Inflammatory macrophage (primary cell): ENCODE measurements around the gene FALEC.
"Not testable (repeated sequence)": the region's sequence is repeated elsewhere in the genome, so short reads cannot be mapped to it uniquely, and the experiment has no call there.

Experiments
- DNase-seq, 2 donors: peaks; one replicate each; pipeline ENCODE4 v3.0.0-alpha.2; 2020 to 2022

FALEC gene

DNA sequence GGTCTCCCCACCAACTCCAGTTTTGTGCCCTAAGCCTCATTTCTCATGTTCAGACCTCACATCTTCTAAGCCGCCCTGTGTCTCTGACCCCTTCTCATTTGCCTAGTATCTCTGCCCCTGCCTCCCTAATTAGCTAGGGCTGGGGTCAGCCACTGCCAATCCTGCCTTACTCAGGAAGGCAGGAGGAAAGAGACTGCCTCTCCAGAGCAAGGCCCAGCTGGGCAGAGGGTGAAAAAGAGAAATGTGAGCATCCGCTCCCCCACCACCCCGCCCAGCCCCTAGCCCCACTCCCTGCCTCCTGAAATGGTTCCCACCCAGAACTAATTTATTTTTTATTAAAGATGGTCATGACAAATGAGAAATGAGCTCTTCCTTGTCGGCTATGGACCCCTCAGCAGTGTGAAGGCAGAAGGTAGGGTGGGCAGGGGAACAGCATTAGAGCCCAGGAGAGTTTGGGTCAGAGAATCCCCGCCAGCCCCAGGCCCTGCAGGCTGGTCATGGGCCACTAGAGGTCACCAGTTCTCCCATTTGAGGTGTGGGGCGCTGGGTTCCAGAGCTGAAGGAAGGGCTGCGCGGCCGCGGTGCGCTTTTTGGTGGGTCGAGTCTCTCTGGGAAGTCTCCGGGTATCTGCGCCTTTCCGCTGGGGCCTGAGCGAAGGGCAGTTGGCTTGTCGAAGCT lies 45.2 kb downstream of the FALEC start:
- DNase-seq = peak; percentile 78 to 81

DNA sequence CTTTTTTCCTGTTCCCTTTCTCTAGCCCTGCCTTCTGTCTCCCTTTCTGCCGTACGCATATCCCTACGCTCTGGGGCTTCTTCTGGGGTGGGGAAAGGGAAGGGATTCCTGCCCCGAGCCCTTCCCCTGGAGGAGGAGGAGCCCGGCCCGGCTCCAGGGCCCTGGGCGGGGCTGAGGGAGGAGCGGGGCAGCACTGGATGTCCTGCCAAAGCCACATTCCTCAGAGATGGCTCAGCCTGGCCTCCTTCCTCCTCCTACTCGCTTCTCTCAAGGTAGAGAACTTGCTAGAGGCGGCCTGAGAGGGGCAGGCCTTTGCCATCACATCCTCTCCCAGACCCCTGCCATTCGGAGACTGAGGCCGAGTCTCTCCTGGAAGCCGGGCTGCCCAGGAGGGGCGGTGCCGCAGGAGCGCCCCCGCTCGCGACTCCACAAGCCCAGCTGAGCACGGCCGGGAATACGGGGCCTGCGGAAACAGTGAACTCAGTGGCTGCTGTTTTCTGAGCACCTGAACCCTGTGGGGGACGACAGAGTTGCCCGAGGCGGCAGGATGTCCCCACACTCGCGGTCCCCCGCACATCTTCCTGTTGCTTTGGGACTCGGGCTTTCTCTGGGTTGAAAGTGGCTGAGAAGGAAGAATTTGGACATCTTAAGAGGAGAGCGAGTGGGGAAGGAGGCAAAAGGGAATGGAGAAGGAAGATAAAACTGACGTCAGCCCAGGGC lies 45.9 kb downstream of the FALEC start:
- DNase-seq = peak; percentile 86 to 88

DNA sequence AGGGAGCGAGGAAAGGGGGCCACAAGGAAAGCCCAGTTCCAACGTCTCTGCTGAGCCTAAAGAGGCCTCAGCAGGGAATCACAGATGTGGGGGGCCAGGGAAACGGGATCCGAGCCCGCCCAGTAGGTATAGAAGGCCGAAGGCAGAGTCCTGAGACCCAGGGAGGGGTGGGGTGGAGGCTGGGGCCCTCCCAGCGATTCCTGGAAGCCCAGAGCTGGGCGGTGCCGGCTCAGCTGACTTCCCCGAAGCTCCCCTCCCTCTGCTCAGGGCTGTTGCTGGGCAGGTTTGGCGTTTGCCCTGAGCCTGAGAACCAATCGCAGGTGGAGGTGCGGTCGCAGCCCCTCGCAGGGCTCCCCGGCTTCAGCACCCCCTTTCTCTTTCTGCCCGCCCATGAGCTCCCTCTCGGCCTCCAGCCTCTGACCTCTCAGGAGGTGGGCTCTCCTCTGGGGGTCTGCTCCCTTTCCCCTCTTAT lies 46.5 kb downstream of the FALEC start:
- peak; percentile 73 to 81 for DNase-seq

DNA sequence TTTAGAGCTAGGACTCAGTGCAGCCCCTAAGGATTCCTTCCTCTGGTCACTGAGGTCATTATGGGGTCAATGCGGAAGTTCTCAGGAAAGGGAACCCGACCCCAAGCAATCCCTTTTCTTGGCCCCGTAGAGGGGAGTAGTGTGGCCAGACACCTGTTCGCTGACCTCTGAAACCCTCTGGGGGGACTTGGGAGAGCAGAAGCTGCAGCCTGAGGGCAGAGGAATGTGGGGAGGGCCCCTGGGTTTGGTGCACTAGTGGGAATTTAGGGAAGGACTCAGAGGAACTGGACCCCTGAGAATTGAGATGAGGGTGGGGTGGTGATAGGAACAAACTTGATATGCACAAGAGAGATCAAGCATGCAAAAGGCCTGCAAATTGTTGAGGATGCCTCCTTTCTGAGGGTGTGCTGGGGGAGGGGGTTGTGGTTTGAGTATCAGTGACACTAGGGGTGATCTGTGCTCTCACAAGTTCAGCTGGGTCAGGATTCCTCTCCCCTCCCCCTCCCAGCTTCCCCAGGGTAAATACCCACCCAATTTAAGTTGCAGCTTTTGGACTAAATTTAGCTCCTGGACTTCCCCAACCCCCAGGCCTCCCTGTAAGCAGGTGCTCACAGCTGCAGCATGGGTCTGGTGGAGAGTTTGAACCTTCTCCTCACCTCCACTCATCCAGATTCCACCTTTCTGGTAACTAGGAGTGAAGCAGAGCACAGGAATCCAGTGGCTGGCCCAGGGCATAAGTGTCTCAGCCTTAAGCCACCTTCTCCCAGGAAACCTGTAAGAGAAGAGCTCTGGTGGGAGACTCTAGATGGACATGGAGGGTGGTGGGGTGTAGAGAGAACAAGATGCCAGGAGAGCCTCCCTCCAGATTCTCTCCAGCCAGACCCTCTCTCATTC lies 47.1 kb downstream of the FALEC start:
- DNase-seq = no peak

DNA sequence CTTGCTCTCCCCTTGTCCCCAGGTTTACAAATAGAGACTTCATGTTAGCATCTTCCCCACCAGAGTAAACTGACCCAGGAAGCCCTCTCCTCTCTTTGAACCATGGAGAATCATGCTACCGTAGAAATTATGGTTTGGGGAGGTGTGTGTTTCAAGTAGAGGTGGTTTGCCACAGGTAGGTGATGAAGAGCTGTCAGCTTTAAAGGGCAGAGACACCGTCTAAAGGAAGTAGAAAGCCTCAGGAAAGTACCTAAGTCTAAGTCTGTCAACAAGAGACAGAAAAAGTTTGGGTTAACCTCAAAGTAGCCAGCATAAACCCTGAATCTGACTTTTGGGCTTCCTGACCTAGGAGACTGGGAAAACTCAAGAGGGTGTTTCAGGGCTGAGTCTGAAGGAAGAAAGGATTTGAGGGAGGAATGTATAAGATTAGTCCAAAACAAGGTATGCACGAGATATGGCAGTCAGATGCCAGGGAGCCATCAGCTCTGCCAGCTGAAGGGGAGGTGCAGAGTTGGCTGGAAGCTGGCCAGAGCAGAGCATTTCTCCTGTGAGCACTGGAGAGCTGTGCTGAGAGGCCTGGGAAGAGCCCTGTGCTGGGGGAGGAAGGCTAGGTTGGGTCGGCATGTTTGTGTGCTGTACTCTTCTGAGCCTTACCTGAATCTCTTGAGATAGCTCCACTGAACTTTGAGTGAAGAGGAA lies 47.9 kb downstream of the FALEC start:
- DNase-seq = no peak

DNA sequence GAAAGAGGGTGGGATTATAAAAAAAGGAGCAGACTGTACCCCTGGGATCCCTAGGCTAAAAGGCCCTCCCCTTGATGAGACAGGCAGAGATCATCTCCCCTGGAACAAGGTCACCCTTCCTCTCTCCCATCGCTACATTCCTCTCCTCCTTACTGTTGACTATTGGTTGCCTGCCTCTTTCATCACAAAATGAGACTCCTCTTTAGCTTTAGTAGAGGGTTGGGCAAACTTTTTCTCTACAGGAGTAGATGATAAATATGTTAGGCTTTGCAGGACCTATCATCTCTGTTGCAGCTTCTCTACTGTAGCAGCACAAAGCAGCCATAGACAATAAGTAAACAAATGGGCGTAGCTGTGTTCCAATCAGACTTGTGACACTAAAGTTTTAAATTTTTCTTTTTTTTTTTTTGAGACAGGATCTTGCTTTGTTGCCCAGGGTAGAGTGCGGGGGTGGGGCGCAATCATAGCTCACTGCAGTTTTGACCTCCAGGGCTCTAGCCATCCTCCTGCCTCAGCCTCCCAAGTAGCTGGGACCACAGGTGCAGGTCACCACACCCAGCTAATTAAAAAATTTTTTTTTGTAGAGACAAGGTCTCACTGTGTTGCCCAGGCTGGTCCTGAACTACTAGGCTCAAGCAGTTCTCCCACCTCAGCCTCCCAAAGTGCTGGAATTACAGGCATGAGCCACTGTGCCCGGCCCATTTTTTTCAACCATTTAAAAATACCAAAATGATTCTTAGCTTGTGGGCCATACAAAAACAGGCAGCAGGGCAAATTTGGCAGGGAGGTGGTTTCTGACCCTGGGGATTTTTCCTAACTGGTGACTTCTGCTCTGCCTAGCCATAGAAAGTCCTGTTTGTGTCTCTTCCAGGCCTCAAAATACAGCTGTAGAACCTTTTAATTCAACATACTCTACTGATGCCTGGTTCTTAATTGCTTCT lies 48.8 kb downstream of the FALEC start:
- DNase-seq = no peak

DNA sequence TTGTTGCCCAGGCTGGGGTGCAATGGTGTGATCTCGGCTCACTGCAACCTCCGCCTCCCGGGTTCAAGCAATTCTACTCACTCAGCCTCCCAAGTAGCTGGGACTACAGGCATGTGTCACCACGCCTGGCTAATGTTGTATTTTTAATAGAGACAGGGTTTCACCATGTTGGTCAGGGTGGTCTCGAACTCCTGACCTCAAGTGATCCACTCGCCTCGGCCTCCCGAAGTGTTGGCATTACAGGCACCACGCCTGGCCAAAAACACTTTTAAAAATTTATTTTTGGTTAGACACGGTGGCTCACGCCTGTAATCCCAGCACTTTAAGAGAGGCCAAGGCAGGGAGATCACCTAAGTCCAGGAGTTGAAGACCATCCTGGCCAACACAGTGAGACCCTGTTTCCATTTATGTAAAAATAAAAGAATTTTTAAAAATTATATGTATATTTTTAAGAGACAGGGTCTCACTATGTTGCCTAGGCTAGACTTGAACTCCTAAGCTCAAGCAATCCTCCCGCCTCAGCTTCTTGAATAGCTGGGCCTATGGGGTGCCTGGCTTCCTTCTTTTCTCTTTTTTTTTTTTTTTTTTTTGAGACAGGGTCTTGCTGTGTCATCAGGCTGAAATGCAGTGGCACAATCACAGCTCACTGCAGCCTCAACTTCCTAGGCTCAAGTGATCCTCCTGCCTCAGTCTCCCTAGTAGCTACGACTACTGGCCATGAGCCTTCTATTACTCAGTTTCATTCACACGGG lies 49.9 kb downstream of the FALEC start:
- DNase-seq = not testable (repeated sequence)

DNA sequence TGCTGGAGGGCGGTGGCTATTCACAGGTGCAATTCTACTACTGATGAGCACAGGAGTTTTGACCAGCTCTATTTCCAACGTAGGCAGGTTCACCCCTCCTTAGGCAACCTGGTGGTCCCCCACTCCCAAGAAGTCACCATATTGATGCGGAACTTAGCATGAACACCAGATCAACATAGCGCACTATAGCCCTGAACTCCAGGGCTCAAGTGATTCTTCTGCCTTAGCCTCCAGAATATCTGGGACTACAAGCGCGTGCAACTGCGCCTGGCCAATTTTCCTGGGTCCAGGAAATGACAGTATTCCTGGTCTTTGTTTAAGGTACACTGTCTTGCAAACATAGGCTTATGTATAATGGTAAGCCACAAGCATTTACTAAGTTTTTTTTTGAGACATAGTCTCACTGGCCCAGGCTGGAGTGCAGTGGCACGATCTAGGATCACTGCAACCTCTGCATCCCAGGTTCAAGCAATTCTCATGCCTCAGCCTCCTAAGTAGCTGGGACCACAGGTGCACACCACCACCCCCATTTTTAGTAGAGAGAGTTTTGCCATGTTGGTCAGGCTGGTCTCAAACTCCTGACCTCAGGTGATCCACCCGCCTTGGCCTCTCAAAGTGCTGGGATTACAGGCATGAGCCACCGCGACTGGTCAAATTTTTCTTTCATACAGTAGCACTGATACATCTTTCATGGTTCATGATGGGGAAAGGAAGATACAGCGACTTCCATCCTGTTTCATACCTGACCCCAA lies 51.2 kb downstream of the FALEC start:
- no peak for DNase-seq

DNA sequence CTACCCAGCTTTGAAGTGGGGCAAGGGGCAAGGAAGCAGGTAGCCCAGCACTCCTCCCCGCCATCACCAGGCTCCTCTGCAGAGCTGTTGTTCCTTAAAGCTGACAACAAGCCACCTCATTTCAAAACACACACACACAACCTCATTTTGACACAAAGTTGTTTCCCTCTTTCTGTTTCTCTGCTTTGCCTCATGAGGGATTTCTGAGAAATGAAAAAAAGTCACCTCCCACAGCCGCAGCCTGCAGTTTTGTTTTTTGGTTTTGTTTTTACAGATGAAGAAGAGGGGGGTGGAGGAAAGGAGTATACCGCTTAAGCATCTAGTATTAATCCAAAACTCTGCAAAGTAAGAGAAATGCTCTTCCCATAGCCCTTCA lies 51.8 kb downstream of the FALEC start:
- peak; percentile 80 to 88 for DNase-seq

DNA sequence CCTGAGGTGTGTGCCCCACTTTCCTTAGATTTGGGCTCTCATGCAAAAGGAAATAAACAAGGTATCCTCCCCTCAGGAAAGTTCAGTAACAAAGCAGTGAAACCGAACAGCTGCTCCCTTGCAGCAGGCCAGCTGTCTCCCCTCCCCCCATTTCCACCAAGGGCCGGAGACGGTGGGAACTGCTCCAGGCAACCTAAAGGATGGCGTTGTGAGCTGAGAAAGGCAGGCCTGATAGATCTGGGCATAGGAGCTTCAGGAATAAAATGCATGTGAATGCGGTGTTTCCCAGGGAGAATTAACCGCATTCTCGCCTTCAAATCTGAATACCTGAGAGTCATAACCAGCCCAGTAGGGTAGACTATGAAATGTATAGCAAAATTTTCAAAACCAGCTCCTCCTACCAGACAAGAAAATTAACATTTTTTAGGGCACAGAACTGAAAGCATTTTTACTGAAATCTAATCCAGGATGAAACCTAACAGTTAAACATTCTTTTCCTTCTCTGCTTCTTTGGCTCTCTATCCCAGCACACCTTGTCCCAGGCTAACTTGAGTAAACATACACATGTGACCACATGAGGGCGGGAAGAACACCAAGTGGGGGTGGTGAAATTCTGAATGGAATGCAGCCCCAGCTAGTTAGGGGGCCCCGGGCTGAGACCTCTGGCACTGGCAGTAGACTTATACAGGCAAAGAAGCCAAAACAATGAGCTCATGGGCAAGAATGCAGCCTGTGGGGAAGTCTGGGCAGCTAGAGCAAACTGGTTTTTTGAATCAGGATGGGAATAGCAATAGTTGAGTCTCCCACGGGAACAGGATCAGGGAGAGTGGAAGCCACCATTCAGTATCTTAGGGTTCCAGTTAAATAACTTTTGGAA lies 52.4 kb downstream of the FALEC start:
- peak in 1 of 2 donors; percentile 27 for DNase-seq

DNA sequence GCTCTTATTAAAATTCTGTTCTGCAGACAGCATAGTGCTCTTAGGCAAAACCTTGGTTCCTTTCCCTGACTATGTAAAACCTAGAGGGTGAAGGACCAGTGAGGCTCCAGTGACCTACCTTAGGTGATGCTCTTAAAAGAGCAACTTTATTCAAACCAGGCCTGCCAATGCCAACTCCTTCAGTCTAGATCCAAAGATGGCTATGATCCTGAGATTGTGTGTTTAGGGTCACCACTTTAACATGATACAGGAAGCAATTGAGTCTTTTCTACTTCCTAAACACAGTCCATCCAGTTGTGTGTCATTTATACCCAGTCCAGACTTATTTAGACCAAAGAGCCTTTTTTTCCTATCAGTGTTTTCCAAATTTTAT lies 53.0 kb downstream of the FALEC start:
- no peak for DNase-seq

DNA sequence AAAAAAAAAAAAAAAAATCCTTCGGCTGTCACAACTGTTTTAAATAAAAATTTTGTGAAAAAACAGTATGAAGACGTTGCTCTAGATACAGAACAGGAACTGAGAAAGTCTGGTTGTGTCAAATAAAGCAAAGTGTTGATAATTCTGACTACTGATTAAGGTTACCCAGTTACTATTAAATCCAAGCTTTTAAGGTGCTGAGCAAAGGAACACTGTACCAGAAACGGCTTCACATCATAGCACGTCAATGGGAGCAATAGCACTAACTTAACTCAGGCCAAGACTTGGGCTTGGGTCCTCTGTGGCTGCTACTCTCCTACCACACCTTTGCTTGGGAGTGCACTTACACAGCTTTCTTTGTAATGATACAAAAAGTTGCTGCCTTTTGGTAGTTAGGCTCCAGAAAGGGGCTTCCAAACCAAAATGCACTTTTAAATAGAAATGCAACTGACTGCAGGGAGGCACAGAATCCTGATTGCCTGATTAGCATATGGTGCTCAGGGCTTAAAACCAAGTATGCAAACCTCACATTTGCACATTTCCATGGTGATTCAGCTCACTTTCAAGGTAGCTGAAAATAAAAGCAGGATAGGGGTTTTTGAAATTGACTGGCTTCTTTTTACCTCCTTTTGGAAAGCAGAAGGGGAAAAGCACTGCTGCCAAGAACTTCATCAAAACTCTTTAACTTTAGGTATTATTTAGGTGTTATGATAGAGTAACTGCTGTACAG lies 57.5 kb downstream of the FALEC start:
- DNase-seq = no peak

DNA sequence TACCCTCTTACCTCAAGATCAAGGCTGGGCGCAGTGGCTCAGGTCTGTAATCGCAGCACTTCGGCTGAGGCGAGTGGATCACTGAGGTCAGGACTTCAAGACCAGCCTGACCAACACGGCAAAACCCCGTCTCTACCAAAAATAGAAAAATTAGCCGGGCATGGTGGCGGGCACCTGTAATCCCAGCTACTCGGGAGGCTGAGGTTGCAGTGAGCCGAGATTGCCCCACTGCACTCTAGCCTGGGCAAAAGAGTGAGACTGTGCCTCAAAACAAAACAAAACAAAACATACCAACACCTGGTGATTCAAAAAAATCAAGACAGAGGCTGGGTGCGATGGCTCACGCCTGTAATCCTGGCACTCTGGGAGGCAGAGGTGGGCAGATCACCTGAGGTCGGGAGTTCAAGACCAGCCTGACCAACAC lies 58.1 kb downstream of the FALEC start:
- DNase-seq = not testable (repeated sequence)

DNA sequence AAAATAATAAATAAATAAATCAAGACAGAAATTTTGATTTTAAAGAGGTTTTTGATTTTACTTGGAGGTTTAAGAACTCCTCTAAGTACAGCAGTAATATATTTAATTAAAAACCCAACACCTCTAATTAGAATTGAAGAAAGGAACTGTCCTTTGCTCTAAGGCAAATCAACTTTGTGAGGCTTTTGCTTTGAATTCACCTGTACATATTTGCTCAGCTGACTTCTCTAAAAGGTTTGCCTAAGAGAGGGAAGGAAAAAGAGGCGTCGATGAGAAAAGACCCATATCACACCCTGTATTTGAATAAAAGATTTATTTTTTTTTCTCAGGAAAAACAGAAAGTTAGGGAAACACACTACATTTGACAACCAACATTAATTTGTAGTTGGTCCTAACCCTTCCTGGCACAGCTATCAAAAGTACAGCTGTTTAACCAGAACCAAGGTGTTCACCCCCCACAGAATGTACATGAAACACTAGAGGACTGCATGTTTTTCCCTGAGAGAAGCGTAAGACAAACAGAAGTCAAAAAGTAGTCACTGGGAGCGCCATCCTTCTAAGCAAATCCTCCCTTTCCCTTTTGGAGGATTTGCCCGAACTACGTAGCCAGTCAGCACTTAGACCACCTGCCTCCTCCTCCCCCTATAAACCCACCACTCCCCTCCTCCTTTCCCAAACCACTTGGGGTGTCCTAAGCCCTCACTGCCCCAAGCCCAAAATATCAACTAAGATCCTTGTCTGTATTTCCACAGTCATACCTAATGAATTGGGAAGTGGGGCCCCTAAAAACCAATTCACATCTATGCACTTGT lies 58.9 kb downstream of the FALEC start:
- DNase-seq = no peak

DNA sequence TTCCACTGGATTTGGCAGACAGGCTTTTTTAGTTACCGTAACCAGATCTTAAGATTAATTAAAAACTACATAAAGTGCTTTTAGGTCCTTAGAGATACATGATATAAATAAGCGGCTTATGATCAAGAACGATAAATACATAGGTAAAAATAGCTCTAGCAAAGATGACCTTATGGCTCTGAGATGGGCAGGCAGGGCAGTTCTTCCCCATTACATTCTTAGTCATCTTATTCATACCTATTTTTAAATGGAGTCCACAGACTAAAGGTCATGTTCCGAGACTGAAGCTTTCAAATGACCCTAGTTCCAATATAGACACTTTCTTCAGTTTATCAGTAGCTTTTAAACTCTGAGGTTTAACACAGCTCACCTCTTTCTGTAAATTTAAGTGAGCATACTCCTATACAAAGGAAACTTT lies 59.5 kb downstream of the FALEC start:
- DNase-seq = no peak

DNA sequence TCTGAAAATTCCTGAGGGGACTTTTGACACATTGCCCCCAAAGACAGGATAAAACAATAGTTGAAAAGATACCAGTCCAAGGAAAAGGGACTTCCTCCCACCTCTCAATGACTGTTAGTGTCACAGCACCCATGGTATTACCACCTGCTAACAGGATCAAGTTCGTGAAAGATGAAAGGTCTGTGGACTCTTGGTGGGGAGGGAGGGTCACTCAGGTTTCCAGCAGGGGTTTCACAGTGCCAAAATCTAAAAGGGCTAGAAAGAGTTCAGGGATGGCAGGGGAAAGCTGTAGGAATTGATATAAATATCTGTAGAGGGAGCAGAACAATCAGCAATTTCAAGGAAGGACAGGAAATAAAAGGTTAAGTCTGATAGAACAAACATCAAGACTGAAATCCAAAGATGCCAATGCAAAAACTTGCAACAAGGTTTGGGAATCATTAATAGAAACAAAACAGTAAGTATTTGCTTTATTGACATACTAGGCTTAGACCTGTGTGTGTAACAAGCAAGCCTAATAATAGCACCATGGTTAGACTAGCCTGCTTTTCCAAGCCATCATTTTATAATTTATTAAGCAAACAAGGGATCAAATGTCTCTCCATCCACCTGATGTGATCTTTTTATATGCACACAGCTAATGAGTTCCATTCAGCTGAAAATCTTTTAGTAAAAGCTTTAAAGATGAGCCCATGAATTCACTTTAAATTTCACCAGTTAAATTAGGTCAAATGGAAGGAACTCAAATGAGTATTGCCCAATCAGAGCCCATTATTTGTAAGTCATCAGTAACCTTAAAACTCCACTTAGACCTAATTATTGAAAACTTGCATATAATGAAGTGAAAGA lies 60.2 kb downstream of the FALEC start:
- peak in 1 of 2 donors; percentile 38 for DNase-seq
